Measurements from ENCODE around the gene SLC35F2.
"Not testable (repeated sequence)": the region's sequence is repeated elsewhere in the genome, so short reads cannot be mapped to it uniquely, and the experiment has no call there.

SLC35F2 gene

DNA sequence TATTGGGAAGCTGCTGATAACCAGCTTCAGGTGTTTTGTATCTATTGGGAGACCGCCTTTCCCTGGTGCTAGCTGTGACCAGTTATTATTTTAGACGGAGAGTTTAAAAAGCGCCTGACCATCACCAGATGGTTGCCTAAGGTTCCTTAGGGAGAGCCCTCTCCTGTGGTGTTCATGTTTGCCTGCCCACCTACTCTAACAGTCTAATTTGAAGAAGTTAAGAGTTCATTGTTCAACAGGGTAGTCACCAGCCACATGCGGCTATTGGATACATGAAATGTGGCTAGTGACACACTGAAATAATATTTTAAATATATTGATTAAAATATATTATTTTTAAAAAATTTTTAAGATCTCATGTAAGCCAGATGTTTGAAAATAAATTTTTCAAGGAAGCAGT lies 75.5 kb downstream of the SLC35F2 start:
- no peak for DNase-seq

- DNase-seq = no peak
Measured at GRCh38 chr11:107780775-107781174, 77.8 kb downstream of the SLC35F2 start.

DNA sequence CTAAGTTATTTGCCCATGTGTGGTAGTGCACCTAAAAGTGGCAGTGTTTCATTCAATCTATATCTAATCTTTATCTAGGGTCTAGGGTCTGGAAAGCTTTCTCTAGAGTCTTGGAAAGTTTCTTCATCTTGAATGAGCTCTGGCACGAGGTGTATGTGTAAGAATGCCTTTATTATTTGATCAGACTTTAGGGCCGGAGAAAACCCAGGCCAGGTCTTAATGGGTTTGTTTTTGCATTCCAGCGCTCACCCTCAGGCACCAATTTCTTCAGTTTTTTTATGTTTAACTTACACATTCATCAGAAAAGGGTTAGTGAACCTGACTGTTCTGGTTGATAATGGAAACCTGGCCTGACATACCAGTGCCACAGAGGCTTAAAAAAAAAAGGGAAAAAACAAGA lies 78.5 kb downstream of the SLC35F2 start:
- no peak for DNase-seq

GRCh38 chr11:107778839-107779517 lies 79.6 kb downstream of the SLC35F2 start:
- no peak for DNase-seq

DNA sequence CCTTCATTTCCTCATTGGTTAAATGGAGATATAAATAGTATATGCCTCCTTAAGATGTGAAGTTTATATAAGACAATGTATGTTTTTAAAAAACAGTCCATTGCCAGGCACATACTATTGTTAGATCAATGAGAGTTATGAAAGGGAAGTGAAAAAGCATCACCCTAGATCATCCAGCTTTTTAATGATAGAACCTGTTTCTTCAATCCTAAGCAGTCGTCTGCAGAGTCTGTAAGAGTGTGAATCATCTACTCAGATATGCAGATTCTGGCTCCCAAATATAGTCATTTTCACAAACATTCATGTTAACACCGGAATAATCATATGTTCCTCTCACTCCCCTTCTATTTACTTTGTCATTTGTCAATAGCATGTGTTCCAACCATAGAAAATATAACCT lies 81.5 kb downstream of the SLC35F2 start:
- DNase-seq = no peak

GRCh38 chr11:107776062-107776461 lies 82.5 kb downstream of the SLC35F2 start:
- DNase-seq = no peak

DNA sequence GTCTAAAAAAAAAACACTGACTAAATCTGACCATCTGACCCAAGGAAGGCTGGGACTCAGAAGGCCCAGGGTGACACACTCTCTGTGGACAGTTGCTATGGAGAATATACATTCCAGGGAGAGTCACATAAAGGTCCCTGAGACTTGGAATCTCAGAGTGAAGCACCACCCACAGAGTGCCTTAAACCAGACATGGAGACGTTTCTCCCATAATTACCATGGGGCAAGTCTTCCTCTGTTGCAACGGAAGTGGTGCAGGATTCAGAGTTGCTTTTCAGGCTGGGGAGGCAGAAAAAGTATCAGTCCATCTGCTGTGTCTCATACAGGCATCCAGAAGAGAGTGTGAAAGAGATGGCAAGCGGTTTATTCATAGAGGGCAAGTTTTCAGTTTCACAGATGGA lies 88.0 kb downstream of the SLC35F2 start:
- DNase-seq = no peak

GRCh38 chr11:107769189-107769588 lies 89.4 kb downstream of the SLC35F2 start:
- DNase-seq = no peak

- DNase-seq = not testable (repeated sequence)
Measured at GRCh38 chr11:107758719-107759355, 99.8 kb downstream of the SLC35F2 start.

DNA sequence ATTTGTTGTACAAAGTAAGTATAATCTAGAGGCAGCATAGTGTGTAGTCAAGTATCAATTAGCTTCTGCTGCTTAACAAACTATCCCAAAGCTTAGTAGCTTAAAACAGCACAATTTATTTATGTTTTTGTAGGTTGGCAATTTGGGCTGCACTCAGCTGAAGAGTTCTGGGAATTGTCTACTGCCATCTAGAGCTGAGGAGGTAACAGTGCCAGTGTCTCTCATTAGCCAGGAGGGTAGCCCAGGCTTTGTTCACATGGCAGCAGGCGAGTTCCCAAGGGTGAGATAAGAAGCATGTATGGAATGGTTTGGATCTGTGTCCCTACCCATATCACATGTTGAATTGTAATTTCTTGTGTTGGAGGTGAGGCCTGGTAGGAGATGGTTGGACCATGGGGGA lies 100.9 kb downstream of the SLC35F2 start:
- DNase-seq = peak in 1 of 2 experiments; percentile 12

GRCh38 chr11:107756553-107756952 lies 102.0 kb downstream of the SLC35F2 start:
- no peak for DNase-seq

- no peak for DNase-seq
Measured at GRCh38 chr11:107752949-107753822, 105.4 kb downstream of the SLC35F2 start.

GRCh38 chr11:107752508-107752907 lies 106.1 kb downstream of the SLC35F2 start:
- no peak for DNase-seq

- DNase-seq = no peak
Measured at GRCh38 chr11:107751082-107751481, 107.5 kb downstream of the SLC35F2 start.

DNA sequence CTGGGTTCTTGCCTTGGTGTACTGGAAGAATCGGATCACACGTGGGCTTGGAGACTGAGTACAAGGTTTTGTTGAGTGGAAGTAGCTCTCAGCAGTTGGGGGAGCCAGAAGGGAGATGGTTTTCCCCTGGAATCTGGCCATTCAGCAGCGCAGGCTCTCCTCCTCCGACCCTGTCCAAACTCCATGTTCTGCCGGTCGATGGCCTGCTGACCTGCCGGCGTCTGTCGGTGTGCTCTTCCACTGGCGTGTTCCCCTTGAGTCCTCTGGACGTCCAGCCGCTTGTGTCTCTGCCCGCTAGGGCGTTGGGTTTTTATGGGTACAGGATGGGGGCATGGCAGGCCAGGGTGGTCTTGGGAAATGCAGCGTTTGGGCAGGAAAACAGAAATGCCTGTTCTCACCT lies 108.3 kb downstream of the SLC35F2 start:
- DNase-seq = no peak

DNA sequence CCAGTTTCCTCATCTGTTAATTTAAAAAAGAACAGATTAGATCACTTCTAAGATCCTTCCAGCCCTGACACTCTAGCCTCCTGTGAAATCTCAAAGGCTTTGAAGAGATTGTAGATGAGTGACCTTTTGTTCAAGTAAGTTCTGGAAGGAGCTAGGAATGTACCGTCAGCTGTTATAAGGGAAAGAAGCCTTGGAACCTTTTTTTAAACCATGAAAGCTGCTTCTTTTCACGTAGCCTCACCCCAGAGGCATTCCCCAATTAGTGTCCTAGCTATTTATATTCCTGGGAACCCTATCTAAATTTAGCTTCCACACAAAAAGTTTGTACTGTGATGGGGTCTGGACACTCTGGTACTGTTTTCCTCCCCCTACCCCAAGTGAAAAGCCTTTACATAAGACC lies 111.0 kb downstream of the SLC35F2 start:
- DNase-seq = no peak

DNA sequence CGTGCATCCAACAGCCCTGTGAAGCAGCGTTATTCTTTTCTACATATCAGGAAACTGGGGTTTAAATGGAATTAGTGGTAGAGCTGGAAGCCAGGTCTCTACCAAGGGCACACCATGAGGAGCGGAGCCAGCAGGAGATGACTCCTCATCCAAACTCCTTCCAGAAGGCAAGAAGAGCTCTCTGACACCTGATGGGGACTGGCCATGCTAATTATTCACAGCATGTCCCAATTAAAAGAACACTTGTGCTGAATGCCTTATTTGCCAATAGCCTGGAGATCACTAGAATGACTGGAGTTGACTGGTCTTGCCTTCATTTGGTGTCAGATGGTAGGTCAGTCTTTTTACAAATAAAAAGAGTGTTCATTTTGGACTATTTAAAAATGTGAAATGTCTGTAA lies 113.9 kb downstream of the SLC35F2 start:
- no peak for DNase-seq

DNA sequence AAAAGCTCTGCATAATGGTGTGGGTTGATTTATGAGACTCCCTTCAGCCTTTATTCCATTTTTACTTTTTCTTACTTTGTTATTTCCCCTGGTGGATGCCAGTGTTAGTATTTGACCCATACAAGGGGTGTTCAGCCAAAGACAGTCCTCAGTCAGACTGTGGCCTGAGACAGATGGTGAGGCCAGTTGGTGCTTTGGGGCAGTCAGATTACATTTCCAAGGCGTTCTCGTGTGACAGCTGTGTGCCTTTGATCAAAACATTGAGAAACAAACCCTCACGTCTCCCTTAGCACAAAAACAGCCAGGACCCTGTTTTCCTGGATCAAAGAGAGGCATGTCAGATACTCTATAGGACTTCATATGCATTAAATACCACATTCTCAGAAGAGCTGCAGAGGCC lies 115.4 kb downstream of the SLC35F2 start:
- DNase-seq = no peak

DNA sequence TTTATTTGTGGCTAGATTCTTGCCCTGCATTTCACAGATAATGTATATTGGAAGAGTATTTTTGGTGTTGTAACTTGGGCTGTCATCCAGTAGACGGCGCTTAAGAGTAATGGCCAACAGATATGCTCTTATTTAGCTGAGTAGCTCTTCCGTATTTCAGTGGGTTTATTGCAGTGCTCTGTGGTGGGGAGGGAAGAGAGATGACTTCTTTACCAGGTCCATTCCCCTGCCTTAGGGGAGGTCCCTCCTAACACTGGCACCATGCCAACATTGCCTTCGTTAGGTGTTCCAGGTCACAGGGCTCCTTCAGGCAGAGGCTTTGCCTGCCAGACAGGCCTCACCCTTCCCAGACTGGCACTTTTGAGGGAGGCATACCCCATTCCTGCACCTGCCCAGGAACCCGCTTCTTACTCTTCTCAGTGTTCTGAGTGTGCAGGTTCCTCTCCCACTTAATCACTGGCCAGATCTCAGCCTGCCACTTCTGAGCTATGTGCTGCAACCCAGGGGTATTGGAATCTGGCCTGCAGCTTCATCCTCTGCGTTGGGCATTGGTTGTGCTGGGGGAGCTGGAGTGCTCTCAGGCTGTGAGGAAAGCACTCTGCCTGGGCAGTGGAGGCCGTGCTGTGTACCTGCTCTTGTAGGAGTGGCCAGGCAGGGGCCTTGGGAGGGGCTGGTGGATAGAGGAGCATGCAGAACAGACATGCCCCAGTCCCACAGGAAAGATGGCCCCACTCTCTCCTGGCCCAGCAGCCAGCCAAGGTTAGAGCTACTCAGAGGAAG lies 117.4 kb downstream of the SLC35F2 start:
- DNase-seq = peak; percentile 63 to 85

Data from Kasumi-1 (cell line).